ENCODE data around the gene PRR18. TPM values are rescaled to one million over a fixed set of nuclear protein-coding genes. Genes with fewer than 3 reads are reported as not detected.

The PRR18 gene
- total and polyA plus RNA-seq, 2 donors = 0.05 to 0.09 TPM

DNA sequence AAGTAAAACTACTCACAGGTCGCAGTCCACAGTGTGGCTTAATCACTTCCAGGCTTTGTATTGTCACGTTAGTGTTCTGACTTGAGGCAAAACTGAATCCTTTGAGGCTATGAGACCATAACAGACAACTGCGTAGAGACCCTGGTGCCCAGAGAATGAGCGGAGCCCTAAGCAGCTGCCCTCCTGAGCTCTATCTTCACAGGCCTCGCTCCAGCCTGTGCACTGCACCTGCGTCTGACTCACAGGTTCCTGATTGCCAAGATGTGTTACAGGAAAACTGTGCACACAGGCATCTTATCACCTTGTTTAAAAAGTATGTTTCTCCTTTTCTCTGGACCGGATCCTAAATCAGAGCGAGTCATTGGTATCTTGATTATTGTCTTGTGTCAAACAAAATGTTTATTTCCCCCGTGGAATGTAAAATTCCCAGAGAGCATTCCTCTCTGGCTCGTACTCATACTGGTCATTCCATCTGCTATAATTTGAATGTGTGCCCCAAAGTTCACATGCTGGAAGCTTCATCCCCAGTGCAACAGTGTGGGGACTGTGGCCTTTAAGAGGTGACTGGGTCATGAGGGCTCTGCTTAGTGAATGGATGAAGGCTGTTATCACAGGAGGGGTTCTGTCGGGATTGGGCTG, 25.7 kb downstream of the PRR18 start:
- H3K4me3 ChIP-seq (ENCODE audit: low read length in 2 of 2) = no peak overlapping the region
- H3K36me3 ChIP-seq (ENCODE audit: control insufficient read depth in 2 of 2, insufficient read depth in 2 of 2, low read length in 1 of 2) = no peaks in the 10 kb centered on the region
- no peak for DNase-seq (ENCODE audit: low read depth in 6 of 9, low spot score in 9 of 9)
- no peaks in the 10 kb centered on the region for H3K4me1 ChIP-seq (ENCODE audit: control insufficient read depth in 2 of 2, insufficient read depth in 2 of 2, low read length in 2 of 2)
- peaks cover 0 to 23% of the 10 kb centered on the region in 2 donors for H3K27me3 ChIP-seq (ENCODE audit: control insufficient read depth in 2 of 2, insufficient read depth in 1 of 2, low read length in 1 of 2)
- WGBS = 95% methylated on average over 11 of the region's 11 CpGs
- H3K9me3 ChIP-seq (ENCODE audit: control insufficient read depth in 2 of 2, insufficient read depth in 1 of 2, low read length in 1 of 2) = no peaks in the 10 kb centered on the region
- no peak overlapping the region for H3K27ac ChIP-seq (ENCODE audit: low read depth in 1 of 2, low read length in 1 of 2)

- no peaks in the 10 kb centered on the region for H3K4me1 ChIP-seq (ENCODE audit: control insufficient read depth in 2 of 2, insufficient read depth in 2 of 2, low read length in 2 of 2)
- DNase-seq (ENCODE audit: low read depth in 6 of 9, low spot score in 9 of 9) = no peak
- WGBS = 96% methylated on average over 9 of the region's 9 CpGs
- no peaks in the 10 kb centered on the region for H3K36me3 ChIP-seq (ENCODE audit: control insufficient read depth in 2 of 2, insufficient read depth in 2 of 2, low read length in 1 of 2)
- H3K27ac ChIP-seq (ENCODE audit: low read depth in 1 of 2, low read length in 1 of 2) = no peak overlapping the region
- peaks cover 0 to 23% of the 10 kb centered on the region in 2 donors for H3K27me3 ChIP-seq (ENCODE audit: control insufficient read depth in 2 of 2, insufficient read depth in 1 of 2, low read length in 1 of 2)
- no peak overlapping the region for H3K4me3 ChIP-seq (ENCODE audit: low read length in 2 of 2)
- no peaks in the 10 kb centered on the region for H3K9me3 ChIP-seq (ENCODE audit: control insufficient read depth in 2 of 2, insufficient read depth in 1 of 2, low read length in 1 of 2)
Measured at GRCh38 chr6:166281104-166281503, 27.1 kb downstream of the PRR18 start.

DNA sequence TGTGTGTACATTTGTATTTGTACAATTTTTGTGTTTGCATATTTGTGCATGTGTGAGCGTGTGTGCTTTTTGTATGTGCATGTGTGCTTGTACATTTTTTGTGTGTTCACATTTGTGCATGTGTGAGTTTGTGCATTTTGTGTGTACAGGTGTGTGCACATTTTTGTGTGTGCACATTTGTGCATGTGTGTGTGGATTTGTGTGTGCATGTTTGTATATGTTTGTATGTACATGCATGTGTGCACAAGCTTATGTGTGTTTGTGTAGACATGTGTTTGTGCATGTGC, 28.9 kb downstream of the PRR18 start:
- WGBS = 100% methylated on average over 1 of the region's 1 CpG
- Histone ChIP-seq H3K27me3 (ENCODE audit: control insufficient read depth in 2 of 2, insufficient read depth in 1 of 2, low read length in 1 of 2) (peaks cover 0 to 16% of the 10 kb centered on the region in 2 donors), H3K9me3 (ENCODE audit: control insufficient read depth in 2 of 2, insufficient read depth in 1 of 2, low read length in 1 of 2) (no peaks in the 10 kb centered on the region), H3K4me1 (ENCODE audit: control insufficient read depth in 2 of 2, insufficient read depth in 2 of 2, low read length in 2 of 2) (peaks cover 2 to 3% of the 10 kb centered on the region in 2 donors), H3K27ac (ENCODE audit: low read depth in 1 of 2, low read length in 1 of 2) (no peak overlapping the region), H3K4me3 (ENCODE audit: low read length in 2 of 2) (no peak overlapping the region), H3K36me3 (ENCODE audit: control insufficient read depth in 2 of 2, insufficient read depth in 2 of 2, low read length in 1 of 2) (no peaks in the 10 kb centered on the region)
- no peak for DNase-seq (ENCODE audit: low read depth in 6 of 9, low spot score in 9 of 9)

- Histone ChIP-seq H3K27ac (ENCODE audit: low read depth in 1 of 2, low read length in 1 of 2) (no peak overlapping the region), H3K4me1 (ENCODE audit: control insufficient read depth in 2 of 2, insufficient read depth in 2 of 2, low read length in 2 of 2) (peaks cover 2 to 3% of the 10 kb centered on the region in 2 donors), H3K27me3 (ENCODE audit: control insufficient read depth in 2 of 2, insufficient read depth in 1 of 2, low read length in 1 of 2) (peaks cover 0 to 11% of the 10 kb centered on the region in 2 donors), H3K9me3 (ENCODE audit: control insufficient read depth in 2 of 2, insufficient read depth in 1 of 2, low read length in 1 of 2) (no peaks in the 10 kb centered on the region), H3K4me3 (ENCODE audit: low read length in 2 of 2) (no peak overlapping the region), H3K36me3 (ENCODE audit: control insufficient read depth in 2 of 2, insufficient read depth in 2 of 2, low read length in 1 of 2) (no peaks in the 10 kb centered on the region)
- DNase-seq (ENCODE audit: low read depth in 6 of 9, low spot score in 9 of 9) = no peak
- WGBS = 86% methylated on average over 8 of the region's 8 CpGs
Measured at GRCh38 chr6:166278579-166279392, 29.4 kb downstream of the PRR18 start.

- no peaks in the 10 kb centered on the region for H3K36me3 ChIP-seq (ENCODE audit: control insufficient read depth in 2 of 2, insufficient read depth in 2 of 2, low read length in 1 of 2)
- peaks cover 2 to 3% of the 10 kb centered on the region in 2 donors for H3K4me1 ChIP-seq (ENCODE audit: control insufficient read depth in 2 of 2, insufficient read depth in 2 of 2, low read length in 2 of 2)
- no peak for DNase-seq (ENCODE audit: low read depth in 6 of 9, low spot score in 9 of 9)
- H3K9me3 ChIP-seq (ENCODE audit: control insufficient read depth in 2 of 2, insufficient read depth in 1 of 2, low read length in 1 of 2) = no peaks in the 10 kb centered on the region
- WGBS = 91% methylated on average over 11 of the region's 11 CpGs
- no peak overlapping the region for H3K27ac ChIP-seq (ENCODE audit: low read depth in 1 of 2, low read length in 1 of 2)
- H3K27me3 ChIP-seq (ENCODE audit: control insufficient read depth in 2 of 2, insufficient read depth in 1 of 2, low read length in 1 of 2) = peaks cover 0 to 8% of the 10 kb centered on the region in 2 donors
- H3K4me3 ChIP-seq (ENCODE audit: low read length in 2 of 2) = no peak overlapping the region
Measured at GRCh38 chr6:166277892-166278578, 30.2 kb downstream of the PRR18 start.

- Histone ChIP-seq H3K36me3 (ENCODE audit: control insufficient read depth in 2 of 2, insufficient read depth in 2 of 2, low read length in 1 of 2) (no peaks in the 10 kb centered on the region), H3K27me3 (ENCODE audit: control insufficient read depth in 2 of 2, insufficient read depth in 1 of 2, low read length in 1 of 2) (peaks cover 0 to 5% of the 10 kb centered on the region in 2 donors), H3K27ac (ENCODE audit: low read depth in 1 of 2, low read length in 1 of 2) (no peak overlapping the region), H3K4me3 (ENCODE audit: low read length in 2 of 2) (no peak overlapping the region), H3K9me3 (ENCODE audit: control insufficient read depth in 2 of 2, insufficient read depth in 1 of 2, low read length in 1 of 2) (no peaks in the 10 kb centered on the region), H3K4me1 (ENCODE audit: control insufficient read depth in 2 of 2, insufficient read depth in 2 of 2, low read length in 2 of 2) (peaks cover 2 to 3% of the 10 kb centered on the region in 2 donors)
- 93% methylated on average over 11 of the region's 11 CpGs for WGBS
- DNase-seq (ENCODE audit: low read depth in 6 of 9, low spot score in 9 of 9) = no peak
Measured at GRCh38 chr6:166277018-166277417, 31.2 kb downstream of the PRR18 start.

- H3K27ac ChIP-seq (ENCODE audit: low read depth in 1 of 2, low read length in 1 of 2) = no peak overlapping the region
- no peaks in the 10 kb centered on the region for H3K36me3 ChIP-seq (ENCODE audit: control insufficient read depth in 2 of 2, insufficient read depth in 2 of 2, low read length in 1 of 2)
- WGBS = 5% methylated on average over 21 of the region's 21 CpGs
- no peak overlapping the region for H3K4me3 ChIP-seq (ENCODE audit: low read length in 2 of 2)
- DNase-seq (ENCODE audit: low read depth in 6 of 9, low spot score in 9 of 9) = peak in 5 of 9 donors; percentile 63 to 87 (median 73)
- H3K27me3 ChIP-seq (ENCODE audit: control insufficient read depth in 2 of 2, insufficient read depth in 1 of 2, low read length in 1 of 2) = no peaks in the 10 kb centered on the region
- no peaks in the 10 kb centered on the region for H3K9me3 ChIP-seq (ENCODE audit: control insufficient read depth in 2 of 2, insufficient read depth in 1 of 2, low read length in 1 of 2)
- peaks cover 2 to 3% of the 10 kb centered on the region in 2 donors for H3K4me1 ChIP-seq (ENCODE audit: control insufficient read depth in 2 of 2, insufficient read depth in 2 of 2, low read length in 2 of 2)
Measured at GRCh38 chr6:166275714-166276166, 32.5 kb downstream of the PRR18 start.

DNA sequence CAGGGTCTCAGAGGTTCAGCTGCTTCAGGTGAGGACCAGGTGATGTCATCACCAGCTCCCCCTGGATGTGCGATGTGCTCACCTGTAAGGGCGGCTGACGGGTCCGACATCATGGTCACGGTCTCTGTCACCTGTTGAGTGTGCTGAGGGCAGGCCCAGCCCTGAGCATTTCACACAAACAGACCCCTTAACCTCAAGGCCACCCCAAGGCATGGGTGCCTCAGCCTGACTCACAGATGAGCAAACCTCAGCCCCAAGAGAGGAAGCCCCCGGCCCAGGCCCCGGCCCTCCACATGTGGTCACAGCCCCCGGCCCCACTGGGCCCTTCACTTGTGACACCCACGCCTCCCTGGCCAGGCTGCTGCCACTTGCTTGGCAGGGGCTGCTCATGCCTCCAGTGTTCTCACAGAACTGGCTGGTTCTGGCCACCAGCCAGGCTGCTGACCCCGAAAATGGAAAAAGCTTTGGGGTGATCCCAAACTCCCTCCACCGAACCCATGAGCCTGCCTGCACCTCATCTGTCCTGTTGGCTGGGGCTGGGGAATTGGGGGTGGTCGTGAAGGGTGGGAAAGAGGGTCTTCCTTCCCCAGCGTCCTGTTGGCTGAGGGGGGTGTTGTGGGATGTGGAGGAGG, 33.3 kb downstream of the PRR18 start:
- no peaks in the 10 kb centered on the region for H3K27me3 ChIP-seq (ENCODE audit: control insufficient read depth in 2 of 2, insufficient read depth in 1 of 2, low read length in 1 of 2)
- H3K4me1 ChIP-seq (ENCODE audit: control insufficient read depth in 2 of 2, insufficient read depth in 2 of 2, low read length in 2 of 2) = peaks cover 2 to 3% of the 10 kb centered on the region in 2 donors
- H3K4me3 ChIP-seq (ENCODE audit: low read length in 2 of 2) = no peak overlapping the region
- WGBS = 90% methylated on average over 13 of the region's 13 CpGs
- H3K9me3 ChIP-seq (ENCODE audit: control insufficient read depth in 2 of 2, insufficient read depth in 1 of 2, low read length in 1 of 2) = no peaks in the 10 kb centered on the region
- H3K27ac ChIP-seq (ENCODE audit: low read depth in 1 of 2, low read length in 1 of 2) = no peak overlapping the region
- no peaks in the 10 kb centered on the region for H3K36me3 ChIP-seq (ENCODE audit: control insufficient read depth in 2 of 2, insufficient read depth in 2 of 2, low read length in 1 of 2)
- no peak for DNase-seq (ENCODE audit: low read depth in 6 of 9, low spot score in 9 of 9)
